Activated T-cell treated with anti-CD3 and anti-CD28 coated beads, Interleukin-2, amount 50 U/mL, for 24 hours (primary cell): ENCODE results near the gene SHISA5.
A peak's percentile ranks its signal among the peaks of the same experiment; 100 is the strongest.

ENCODE experiments used
- DNase-seq: peaks from one replicate; pipeline ENCODE4 v3.0.0-alpha.2; 2020
- H3K27ac Mint-ChIP-seq: 2 replicates; pipeline ENCODE4 v1.8.0; 2020; ENCODE audit warnings: mild to moderate bottlenecking, mixed read lengths
- H3K27me3 Mint-ChIP-seq: 2 replicates; pipeline ENCODE4 v1.8.0; 2020; ENCODE audit warnings: mixed read lengths
- H3K36me3 Mint-ChIP-seq: 2 replicates; pipeline ENCODE4 v1.8.0; 2020; ENCODE audit warnings: low read depth, mixed read lengths
- H3K4me1 Mint-ChIP-seq: 2 replicates; pipeline ENCODE4 v1.8.0; 2020; ENCODE audit warnings: low read depth, mixed read lengths
- H3K4me3 Mint-ChIP-seq: 2 replicates; pipeline ENCODE4 v1.8.0; 2020; ENCODE audit warnings: mild to moderate bottlenecking, moderate library complexity, mixed read lengths
- H3K9me3 Mint-ChIP-seq: 2 replicates; pipeline ENCODE4 v1.8.0; 2020; ENCODE audit warnings: mixed read lengths

Gene SHISA5

DNA sequence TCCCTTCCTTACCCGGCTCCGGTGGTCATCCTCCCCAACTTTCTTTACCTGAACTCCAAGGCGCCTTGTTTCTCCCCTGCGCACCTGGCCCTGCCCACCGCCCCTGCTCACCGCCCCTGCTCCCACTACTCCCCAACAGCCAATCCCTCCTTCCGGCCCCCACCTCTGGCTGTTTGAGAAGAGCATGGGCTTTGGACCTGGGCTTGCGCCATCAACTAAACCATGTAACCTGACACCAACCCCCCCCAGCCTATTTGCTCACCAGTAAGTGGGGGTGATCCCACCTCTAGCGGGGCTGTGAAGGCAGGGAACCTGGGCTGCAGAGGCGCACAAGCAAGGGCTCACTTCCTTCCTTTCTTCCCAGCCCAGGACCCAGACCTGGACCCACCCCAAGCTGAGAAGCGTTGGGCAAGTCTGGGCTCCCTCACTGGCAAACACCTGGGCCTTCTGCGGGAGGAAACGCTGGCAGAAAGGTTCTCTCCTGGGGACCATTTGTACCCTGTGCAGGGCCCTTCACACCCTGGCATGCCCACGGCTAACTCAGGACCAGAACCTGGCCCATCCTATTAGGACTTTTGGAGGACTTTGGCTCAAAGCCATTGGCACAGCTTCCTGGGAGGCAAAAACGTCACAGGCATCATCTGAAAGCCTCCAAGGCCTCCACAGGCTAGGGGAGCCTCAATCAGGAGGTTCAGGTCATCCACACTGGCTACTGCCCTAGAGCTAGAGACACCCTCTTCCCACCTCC is 73.8 kb downstream of the SHISA5 start, which contains the start of gene PLXNB1:
TSS of gene PLXNB1 (minus strand) at position 127 of the 748 bp plus-strand sequence. CDS start 5,475 bp downstream, outside the sequence.
- Mint-ChIP-seq H3K36me3 (peaks cover 44% of the 10 kb centered on the region), H3K4me3 (peak within 1 kb of the TSS; percentile 72), H3K27ac (peak within 1 kb of the TSS; percentile 71), H3K4me1 (peaks cover 16% of the 10 kb centered on the region), H3K9me3 (no peaks in the 10 kb centered on the region), H3K27me3 (peaks cover 6% of the 10 kb centered on the region)
- DNase-seq = no peak

DNA sequence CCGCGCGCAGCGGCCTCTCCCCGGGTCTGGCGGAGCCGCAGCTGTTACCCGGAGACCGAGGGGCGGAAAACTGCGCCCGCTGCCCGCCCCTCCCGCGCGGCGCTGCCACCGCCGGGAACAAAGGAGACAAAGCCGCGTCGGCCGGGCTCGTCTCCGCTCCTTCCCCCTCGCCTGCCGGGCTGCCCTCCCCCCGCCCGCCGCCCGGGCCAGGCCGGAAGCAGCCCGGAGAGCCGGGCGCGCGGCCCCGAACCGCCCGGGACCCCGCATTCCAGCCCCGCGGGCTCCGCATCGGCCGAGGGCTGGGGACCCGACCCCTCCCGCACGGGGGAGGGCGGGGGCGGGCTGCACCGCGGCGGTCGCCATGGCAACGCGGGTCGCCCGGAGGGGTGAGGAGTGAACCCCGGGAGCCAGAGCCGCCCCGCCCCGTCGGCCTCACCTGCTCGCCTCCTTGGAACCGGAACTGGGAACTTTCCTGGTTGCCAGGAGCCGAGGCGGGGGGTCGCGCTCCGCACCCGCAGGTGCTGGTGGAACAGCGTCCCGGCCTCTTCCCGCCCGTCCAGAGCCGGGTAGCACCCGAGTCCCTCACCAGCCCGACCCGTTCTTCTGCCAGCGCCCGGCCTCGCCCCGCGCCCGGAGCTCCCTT is 74.5 kb downstream of the SHISA5 start:
- Mint-ChIP-seq H3K4me1 (peaks cover 11% of the 10 kb centered on the region), H3K27ac (no peak overlapping the region), H3K4me3 (peak overlapping the region; percentile 72), H3K9me3 (no peaks in the 10 kb centered on the region), H3K27me3 (peaks cover 6% of the 10 kb centered on the region), H3K36me3 (peaks cover 40% of the 10 kb centered on the region)
- DNase-seq = peak; percentile 77

DNA sequence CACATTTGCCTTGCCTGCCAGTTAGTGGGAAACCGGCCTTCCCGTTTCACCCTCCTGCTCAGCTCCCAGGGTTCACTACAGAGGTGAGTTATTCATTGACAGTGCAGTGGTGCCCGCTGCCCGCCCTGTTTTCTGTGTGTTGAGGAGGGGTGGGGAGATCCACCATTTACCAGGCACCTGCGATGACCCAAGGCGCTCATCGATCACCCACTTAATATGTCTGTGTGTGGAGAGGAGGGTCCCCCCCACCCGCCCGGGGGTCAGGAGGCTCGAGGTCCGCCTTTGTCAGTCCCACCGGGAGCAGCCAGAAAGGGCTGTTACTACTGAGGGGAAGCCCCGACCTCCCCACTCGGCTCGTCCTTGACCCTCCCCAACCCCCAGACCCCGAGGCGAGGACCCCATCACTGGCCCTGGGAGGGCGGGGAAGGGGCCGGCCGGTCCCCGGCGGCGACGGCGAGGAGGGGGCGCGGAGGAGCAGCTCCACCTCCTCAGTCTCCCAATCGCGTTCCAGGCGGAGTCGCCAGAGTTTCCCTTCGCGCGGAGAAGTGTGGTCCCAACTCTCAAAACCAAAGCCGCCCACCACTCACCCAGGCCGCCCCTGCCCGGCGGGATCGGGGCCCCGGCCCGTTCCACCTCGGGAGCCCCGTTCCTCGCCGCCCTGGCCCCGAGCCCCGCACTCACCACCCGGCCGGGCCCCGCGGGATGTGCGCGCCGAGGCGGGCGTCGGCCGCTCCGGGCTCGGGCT is 75.2 kb downstream of the SHISA5 start:
- Mint-ChIP-seq H3K27me3 (peaks cover 6% of the 10 kb centered on the region), H3K27ac (no peak overlapping the region), H3K4me1 (peaks cover 8% of the 10 kb centered on the region), H3K4me3 (peak overlapping the region; percentile 32), H3K9me3 (no peaks in the 10 kb centered on the region), H3K36me3 (peaks cover 33% of the 10 kb centered on the region)
- no peak for DNase-seq

DNA sequence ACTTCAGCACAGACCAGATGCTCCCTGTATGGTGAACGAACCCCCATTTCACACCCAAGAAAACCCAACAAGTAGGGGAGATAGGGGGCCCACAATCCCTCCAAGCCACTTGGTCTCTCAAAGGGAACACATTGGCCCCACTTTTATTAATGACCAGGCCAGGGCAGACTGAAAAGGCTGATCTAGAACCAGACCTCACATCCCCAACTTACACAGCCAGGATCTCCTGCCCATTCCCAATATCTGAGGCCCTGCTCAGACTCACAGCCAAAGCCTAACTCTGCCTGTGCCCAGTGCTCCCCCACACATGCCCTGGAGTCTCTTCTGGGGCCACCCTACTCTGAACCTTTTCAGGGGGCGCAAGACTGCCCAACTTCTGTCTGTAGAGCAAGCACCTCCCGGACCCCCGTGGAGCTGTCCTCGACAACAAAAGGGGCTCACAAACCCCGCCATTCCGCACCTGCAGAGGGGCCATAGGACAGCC is 75.8 kb downstream of the SHISA5 start:
- H3K27ac Mint-ChIP-seq = no peak overlapping the region
- no peak for DNase-seq
- H3K36me3 Mint-ChIP-seq = peaks cover 26% of the 10 kb centered on the region
- H3K4me3 Mint-ChIP-seq = peak overlapping the region; percentile 32
- H3K4me1 Mint-ChIP-seq = peaks cover 8% of the 10 kb centered on the region
- H3K27me3 Mint-ChIP-seq = peaks cover 6% of the 10 kb centered on the region
- no peaks in the 10 kb centered on the region for H3K9me3 Mint-ChIP-seq

DNA sequence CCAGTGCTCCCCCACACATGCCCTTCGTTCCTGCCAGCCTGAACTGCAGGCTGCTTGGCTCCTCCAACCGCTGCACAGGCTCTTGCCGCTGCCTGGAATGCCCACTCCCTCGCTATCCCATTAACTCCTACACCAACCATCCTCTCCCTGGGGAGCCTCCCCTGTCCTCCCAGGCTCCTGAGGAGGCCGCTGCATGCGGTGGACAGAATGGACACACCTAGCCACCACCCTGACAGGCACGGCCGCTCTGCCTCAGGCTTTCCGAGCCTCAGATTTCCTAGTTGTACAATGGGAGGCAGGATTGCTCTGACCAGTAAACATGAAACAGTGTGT is 76.4 kb downstream of the SHISA5 start:
- Mint-ChIP-seq H3K4me3 (no peak overlapping the region), H3K4me1 (peaks cover 8% of the 10 kb centered on the region), H3K27me3 (peaks cover 6% of the 10 kb centered on the region), H3K27ac (no peak overlapping the region), H3K36me3 (peaks cover 21% of the 10 kb centered on the region), H3K9me3 (no peaks in the 10 kb centered on the region)
- DNase-seq = no peak

DNA sequence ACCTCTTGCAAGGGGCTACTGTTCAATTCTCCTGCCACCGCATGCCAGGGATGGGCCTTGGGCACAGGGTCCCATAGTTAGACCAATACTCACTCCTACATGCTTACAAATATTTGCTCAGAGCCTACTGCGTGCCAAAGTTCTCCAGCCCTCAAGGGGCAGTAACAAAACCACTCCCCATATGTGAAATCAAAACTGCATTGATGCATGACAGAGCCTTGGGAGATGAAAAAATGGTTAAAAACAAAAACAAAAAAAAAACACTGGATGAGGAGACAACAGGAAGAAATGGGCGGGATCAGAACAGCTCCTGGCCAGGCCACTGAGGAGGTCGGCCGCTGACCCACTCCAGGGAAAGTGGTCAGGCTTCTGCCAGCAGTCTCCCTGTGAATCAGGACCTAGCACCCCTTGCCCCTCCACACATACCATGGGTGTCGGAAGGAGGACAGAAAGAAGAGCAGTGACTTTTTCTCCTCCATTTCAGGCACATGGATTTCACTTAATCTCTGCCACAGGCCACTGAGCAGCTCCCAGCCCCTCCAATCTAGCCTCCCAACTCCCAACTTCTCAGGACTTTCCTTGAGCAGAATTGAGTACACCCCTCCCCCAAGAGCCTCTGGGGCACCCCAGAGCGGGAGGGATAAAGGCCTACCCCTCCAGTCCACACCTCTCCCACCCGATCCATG is 76.9 kb downstream of the SHISA5 start:
- peaks cover 16% of the 10 kb centered on the region for H3K36me3 Mint-ChIP-seq
- no peak for DNase-seq
- H3K4me3 Mint-ChIP-seq = no peak overlapping the region
- H3K4me1 Mint-ChIP-seq = peaks cover 8% of the 10 kb centered on the region
- H3K27me3 Mint-ChIP-seq = peaks cover 6% of the 10 kb centered on the region
- no peaks in the 10 kb centered on the region for H3K9me3 Mint-ChIP-seq
- H3K27ac Mint-ChIP-seq = no peak overlapping the region

DNA sequence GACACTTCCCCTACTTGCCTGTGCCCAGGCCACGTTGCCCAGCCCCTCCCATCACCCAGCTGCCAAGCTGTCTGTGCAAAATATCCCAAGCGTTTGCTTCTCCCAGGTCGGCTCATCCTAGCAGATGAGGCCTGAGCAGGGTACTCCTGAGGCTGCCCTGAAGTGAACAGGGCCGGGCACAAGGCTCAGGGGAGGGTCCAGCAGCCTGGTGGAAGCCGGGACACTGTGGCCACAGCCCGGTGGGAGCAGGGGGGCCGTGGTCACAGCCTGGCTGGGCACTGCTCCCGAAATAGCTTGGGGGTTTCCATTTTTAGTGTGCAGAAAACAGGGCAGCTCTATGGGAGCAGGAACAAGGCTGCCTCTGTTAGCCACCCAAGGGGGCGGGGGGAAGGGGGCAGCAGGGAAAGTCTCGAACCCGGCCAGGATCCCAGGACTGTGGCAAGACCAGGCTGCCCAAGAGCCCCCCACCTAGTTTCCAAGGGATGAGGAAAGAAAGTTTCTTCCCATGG is 77.5 kb downstream of the SHISA5 start:
- Mint-ChIP-seq H3K36me3 (peaks cover 10% of the 10 kb centered on the region), H3K4me3 (no peak overlapping the region), H3K9me3 (no peaks in the 10 kb centered on the region), H3K27ac (no peak overlapping the region), H3K4me1 (peaks cover 8% of the 10 kb centered on the region), H3K27me3 (peaks cover 6% of the 10 kb centered on the region)
- no peak for DNase-seq

DNA sequence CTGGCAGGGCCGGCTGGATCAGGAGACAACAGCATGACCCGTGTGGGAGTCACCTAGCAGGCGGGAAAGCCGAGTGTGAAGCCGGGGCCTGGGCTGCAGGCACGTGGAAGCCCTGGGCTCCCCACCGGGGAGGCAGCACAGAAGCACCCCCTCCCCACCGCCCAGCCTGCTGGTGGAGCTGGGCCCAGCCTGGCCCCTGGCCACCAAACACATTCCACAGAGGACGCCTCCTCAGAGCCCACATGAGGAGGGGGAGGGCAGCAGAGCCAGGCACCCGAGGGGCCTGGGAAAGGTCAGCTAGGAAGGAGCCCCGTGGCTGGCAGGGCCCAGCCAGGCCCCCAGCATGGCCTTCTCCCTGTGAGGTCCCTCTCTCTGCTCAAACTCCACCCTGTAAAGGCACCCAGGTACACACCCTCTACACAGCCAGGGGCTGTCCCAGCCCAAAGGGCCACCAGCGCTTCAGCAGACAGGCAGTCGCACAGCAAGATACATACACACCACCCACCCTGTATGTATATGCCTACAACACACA is 78.6 kb downstream of the SHISA5 start:
- H3K36me3 Mint-ChIP-seq = no peaks in the 10 kb centered on the region
- no peak overlapping the region for H3K27ac Mint-ChIP-seq
- peaks cover 6% of the 10 kb centered on the region for H3K27me3 Mint-ChIP-seq
- no peak for DNase-seq
- H3K9me3 Mint-ChIP-seq = no peaks in the 10 kb centered on the region
- H3K4me1 Mint-ChIP-seq = peaks cover 4% of the 10 kb centered on the region
- H3K4me3 Mint-ChIP-seq = no peak overlapping the region

DNA sequence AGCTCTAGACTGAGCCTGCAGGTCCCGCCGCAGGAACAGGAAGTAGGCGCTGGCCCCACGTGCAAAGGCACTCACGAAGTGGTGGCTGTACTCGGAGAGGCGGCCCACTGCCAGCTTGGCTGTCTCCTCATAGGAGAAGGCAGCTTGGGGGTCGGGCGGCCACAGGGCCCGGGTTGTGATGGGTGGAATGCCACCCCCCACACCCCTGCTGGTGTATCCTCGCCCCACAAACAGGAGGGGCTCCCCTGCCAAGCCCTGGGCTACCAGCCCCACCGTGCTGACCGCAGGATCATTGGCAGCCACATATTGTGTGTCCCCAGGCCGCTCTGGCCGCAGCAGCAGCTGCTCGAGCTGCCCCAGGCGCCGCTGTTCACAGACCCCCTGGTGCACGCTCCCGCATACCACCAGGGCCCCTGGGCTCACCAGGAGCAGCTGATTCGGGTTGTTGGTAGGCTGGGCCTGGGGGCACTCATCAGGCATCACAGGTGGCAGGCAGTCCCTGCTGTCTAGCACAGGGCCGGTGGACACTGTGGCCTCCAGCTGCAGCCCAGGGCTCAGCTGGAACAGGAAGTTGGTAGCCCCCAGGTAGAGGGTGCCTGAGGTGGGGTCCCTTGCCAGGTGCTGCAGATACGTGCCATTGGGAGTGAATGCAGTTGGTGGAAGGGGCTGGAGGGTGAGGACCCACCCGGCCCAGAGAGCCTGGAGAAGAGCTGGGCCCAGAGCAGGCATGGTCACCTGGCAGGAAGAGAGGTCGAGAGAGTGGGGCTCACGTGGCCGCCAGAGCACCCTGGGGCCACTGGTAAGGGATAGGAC is 79.9 kb downstream of the SHISA5 start:
- H3K4me1 Mint-ChIP-seq = no peaks in the 10 kb centered on the region
- no peak overlapping the region for H3K27ac Mint-ChIP-seq
- peaks cover 6% of the 10 kb centered on the region for H3K27me3 Mint-ChIP-seq
- DNase-seq = no peak
- no peak overlapping the region for H3K4me3 Mint-ChIP-seq
- H3K36me3 Mint-ChIP-seq = no peaks in the 10 kb centered on the region
- no peaks in the 10 kb centered on the region for H3K9me3 Mint-ChIP-seq

DNA sequence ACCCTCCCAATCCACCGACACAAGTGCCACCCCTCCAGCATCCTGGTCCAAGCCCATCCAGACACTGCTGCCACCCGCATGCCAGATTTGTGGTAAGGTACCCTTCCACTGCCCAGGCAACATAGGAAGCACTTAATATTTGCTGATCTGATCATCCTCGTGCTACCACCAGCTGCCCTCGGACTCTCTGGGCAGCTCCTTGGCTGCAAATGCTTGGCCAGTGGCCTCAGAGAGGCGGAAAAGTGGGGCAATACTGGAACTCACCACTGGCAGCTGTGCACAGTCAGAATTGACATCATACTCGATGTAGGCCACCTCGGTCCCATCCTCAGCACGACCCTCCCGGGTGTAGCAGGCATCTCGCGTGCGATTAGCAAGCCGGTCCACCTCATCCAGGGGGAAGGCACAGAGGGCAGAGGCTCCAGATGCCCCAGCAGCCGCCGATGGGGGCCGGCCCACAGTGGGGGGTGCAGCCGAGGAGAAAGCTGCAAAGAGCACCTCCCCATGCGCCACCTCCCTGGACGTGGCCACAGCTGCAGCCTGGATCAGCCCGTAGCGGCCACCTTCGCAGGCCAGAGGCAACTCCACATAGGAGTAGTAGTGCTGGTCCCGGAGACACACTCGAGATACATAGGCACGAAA is 80.6 kb downstream of the SHISA5 start:
- Mint-ChIP-seq H3K4me3 (no peak overlapping the region), H3K36me3 (no peaks in the 10 kb centered on the region), H3K9me3 (no peaks in the 10 kb centered on the region), H3K27me3 (peaks cover 6% of the 10 kb centered on the region), H3K27ac (no peak overlapping the region), H3K4me1 (no peaks in the 10 kb centered on the region)
- DNase-seq = no peak

DNA sequence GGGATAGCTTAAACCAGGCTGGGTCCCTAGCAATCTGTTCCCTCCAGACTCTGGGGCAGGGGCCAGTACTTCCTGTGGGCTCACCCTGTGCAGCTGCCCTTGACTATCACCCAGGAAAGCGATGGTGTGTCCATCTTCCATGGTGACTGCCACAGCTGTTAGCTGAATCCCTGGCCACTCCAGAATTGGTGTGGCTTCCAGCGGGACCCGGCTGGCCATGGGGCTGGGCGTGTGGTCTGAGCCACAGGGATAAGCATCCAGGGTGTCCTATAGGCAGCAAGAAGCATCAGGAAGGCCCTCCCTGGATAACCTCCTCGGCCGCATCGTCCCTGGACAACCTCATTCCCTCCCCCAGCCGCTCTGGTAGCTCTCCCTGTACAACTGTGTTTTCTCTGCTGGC is 81.3 kb downstream of the SHISA5 start:
- H3K36me3 Mint-ChIP-seq = no peaks in the 10 kb centered on the region
- no peaks in the 10 kb centered on the region for H3K27me3 Mint-ChIP-seq
- no peak overlapping the region for H3K4me3 Mint-ChIP-seq
- no peaks in the 10 kb centered on the region for H3K4me1 Mint-ChIP-seq
- no peak for DNase-seq
- no peaks in the 10 kb centered on the region for H3K9me3 Mint-ChIP-seq
- no peak overlapping the region for H3K27ac Mint-ChIP-seq

DNA sequence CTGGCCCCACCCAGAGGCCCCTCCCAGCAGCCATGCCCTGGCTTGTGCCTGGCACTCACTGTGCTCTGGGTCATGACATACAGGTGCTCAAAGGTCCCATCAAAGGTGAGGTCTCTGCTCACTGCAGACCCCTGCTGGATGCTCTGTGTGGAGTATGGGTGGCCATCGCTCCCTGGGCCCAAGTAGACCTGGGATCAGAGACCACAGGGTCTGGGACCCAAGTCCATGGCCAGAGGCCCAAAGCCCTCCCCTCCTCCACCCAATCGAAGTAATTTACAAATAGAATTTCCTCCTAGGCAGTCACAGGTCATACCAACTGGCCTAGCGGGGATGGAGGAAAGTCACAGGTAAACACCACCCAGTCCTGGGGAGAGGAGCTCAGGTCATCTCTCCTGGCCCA is 81.7 kb downstream of the SHISA5 start:
- Mint-ChIP-seq H3K9me3 (no peaks in the 10 kb centered on the region), H3K4me1 (no peaks in the 10 kb centered on the region), H3K36me3 (no peaks in the 10 kb centered on the region), H3K27me3 (no peaks in the 10 kb centered on the region), H3K4me3 (no peak overlapping the region), H3K27ac (no peak overlapping the region)
- no peak for DNase-seq

DNA sequence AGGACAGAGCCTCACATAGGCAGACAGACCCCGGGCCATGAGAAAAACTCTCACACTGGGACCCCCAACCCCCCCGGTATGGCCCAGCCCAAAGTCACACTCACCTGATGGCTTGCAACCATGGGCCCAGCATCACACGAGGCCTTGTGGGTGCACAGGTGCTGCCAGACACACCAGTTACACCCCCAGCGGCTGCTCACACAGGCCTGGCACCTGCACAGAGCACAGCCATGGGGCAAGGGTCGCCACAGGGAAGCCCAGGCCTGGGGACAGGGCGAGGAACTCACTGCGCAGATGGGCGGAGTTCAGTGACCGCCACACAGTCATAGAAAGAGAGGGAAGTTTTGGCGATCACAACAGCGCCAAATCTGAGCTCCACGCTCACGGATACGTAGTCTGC is 83.4 kb downstream of the SHISA5 start:
- Mint-ChIP-seq H3K9me3 (no peaks in the 10 kb centered on the region), H3K4me1 (no peaks in the 10 kb centered on the region), H3K27me3 (no peaks in the 10 kb centered on the region), H3K4me3 (no peak overlapping the region), H3K27ac (no peak overlapping the region), H3K36me3 (no peaks in the 10 kb centered on the region)
- no peak for DNase-seq
